ENCODE data around the gene EDDM13.
A peak's percentile ranks its signal among the peaks of the same experiment; 100 is the strongest.
"Not testable (repeated sequence)": the region's sequence is repeated elsewhere in the genome, so short reads cannot be mapped to it uniquely, and the experiment has no call there.

EDDM13 gene

GRCh38 chr19:56295531-56296455 lies 23.2 kb downstream of the EDDM13 start:
- DNase-seq: no peak

GRCh38 chr19:56297010-56297409 lies 24.5 kb downstream of the EDDM13 start:
- DNase-seq: no peak

DNA sequence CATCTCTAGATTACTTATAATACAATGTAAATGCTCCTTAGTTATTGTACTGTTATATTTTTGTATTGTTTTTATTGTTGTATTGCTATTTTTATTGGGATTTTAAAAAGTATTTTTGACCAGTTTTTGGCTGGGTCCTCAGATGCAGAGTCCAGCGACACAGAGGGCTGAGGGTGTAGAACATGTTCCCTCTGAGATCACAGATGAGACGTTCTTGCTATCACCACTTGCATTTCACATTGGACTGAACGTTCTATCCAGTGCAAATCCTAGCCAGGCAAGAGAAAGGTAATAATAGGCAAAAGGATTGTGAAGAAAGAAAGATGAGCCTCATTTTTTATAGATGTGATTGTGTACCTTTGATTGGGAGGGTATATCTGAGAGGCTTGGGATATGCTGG lies 27.1 kb downstream of the EDDM13 start:
- no peak for DNase-seq

DNA sequence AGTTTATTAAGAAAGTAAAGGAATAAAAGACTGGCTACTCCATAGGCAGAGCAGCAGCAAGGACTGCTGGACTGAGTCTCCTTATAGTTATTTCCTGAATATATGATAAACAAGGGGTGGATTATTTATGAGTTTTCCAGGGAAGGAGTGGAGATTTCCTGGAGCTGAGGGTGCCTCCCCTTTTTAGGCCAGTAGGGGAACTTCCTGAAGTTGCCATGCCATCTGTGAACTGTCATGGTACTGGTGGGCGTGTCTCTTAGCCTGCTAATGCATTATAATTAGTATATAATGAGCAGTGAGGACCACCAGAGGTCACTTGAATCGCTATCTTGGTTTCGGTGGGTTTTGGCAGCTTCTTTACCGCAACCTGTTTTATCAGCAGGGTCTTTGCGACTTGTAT lies 28.6 kb downstream of the EDDM13 start:
- no peak for DNase-seq

GRCh38 chr19:56301886-56302620 lies 29.5 kb downstream of the EDDM13 start:
- no peak for DNase-seq

DNA sequence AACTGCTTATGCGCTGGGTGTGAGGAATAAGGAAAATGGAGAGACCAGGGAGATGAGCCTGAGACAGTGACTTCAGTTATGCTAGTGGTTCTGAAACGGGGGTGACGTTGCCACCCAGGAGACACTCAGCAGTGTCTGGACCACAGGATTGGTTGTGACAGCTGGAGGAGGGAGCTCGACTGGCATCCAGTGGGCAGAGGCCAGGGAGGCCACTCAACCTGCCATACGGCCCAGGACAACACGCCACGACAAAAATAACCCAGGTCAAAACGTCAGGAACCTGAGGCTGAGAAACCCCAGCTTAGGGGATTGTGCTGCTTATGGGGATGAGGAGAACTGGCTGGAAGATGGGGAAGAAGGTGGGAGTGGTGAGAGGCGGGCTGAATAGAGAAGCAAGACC lies 31.7 kb downstream of the EDDM13 start:
- no peak for DNase-seq

DNA sequence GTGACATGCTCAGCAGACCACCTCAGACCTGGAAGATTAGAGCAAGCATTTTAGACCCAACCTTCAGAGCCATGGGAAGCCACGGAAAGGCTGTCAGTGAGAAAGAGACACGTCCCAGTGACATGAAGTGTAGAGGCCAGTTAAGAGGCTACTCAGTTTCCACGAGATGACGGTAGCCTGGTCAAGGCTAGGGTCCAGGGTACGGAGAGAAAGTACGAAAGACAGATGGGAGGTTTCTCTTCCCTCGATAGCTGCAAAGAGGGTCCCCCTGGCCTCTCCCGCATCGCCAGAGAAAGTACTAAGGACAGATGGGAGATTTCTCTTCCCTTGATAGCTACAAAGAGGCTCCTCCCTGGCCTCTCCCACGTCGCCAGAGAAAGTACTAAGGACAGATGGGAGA lies 33.5 kb downstream of the EDDM13 start:
- no peak for DNase-seq

- not testable (repeated sequence) for DNase-seq
Measured at GRCh38 chr19:56307062-56307461, 34.5 kb downstream of the EDDM13 start.

DNA sequence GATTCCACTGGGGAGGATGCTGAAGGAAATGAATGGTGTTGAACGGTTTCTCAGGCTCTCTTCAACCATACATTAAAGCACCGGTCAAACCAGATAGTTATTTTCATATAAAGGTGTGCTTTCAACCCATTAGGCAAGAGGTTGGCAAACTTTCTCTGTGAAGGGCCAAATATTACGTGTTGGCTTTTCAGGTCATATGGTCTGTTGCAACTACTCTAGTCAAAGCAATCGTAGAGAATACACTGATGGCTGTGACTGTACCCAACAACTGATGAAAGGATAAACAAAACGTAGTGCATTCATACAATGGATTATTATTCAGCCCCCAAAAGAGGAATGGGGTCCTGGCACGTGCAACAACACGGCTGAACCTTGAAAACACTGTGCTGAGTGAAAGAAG lies 36.2 kb downstream of the EDDM13 start:
- DNase-seq: no peak

GRCh38 chr19:56309511-56310185 lies 37.1 kb downstream of the EDDM13 start:
- DNase-seq: peak; percentile 83

DNA sequence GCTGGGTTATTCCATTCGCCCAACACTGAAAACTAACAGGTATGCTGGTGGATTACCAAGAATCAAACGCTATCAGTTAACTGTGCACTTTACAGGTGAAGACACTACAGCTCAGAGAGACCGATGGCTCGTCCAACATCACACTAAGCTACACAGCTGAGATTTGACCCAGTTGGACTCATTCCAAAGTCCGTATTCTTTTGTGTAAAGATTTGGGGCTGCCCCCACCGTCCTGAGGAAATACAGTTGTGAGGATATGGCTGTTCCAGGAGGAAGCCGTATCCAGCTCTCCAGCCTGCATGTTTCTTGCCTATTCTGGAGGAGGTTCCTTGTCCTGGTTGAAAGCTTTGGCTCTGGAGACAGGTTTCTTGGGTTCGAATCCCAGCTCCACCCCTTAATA lies 37.9 kb downstream of the EDDM13 start:
- DNase-seq: no peak

- DNase-seq: no peak
Measured at GRCh38 chr19:56312342-56312741, 39.8 kb downstream of the EDDM13 start.

- DNase-seq: peak; percentile 8
Measured at GRCh38 chr19:56312787-56313657, 40.5 kb downstream of the EDDM13 start.

GRCh38 chr19:56314018-56314380 lies 41.5 kb downstream of the EDDM13 start:
- no peak for DNase-seq

DNA sequence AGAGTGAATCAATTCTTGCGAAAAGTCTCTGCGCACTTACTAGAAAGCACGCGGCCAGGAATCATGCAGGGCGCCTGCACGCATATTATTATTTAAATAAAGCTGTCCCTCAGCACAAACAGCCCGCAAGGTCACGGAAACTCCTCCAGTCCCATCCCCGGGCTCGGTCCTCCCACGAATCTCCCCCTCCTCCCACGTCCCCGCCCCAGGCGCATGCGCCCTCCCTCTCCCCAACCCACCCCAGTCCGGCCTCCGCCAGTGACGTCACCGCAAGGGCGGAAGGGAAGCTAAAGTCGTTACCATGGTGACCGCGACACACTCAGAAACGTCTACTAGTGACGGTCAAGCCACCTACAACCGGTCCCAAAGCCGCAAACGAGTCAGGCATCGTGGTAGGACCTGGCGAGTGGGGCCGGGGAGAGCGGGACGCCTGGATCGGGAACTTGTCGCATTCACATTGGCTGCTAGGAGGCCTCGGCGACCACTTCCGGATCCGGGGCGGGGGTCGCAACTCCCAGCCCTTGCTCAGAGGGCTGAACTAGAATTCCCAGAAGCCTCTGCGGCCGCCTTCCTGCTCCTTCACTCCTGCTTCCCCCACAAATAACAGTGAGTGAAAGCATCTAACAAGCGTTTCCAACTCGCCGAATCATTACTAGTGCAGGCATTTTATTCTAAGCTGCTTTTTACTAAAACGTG lies 42.0 kb downstream of the EDDM13 start, which contains the start of gene ZSCAN5A:
Gene ZSCAN5A (minus strand): TSS at position 459 of the 696 bp plus-strand sequence. CDS start 89,793 bp downstream, outside the sequence.
- peak; percentile 97 for DNase-seq

DNA sequence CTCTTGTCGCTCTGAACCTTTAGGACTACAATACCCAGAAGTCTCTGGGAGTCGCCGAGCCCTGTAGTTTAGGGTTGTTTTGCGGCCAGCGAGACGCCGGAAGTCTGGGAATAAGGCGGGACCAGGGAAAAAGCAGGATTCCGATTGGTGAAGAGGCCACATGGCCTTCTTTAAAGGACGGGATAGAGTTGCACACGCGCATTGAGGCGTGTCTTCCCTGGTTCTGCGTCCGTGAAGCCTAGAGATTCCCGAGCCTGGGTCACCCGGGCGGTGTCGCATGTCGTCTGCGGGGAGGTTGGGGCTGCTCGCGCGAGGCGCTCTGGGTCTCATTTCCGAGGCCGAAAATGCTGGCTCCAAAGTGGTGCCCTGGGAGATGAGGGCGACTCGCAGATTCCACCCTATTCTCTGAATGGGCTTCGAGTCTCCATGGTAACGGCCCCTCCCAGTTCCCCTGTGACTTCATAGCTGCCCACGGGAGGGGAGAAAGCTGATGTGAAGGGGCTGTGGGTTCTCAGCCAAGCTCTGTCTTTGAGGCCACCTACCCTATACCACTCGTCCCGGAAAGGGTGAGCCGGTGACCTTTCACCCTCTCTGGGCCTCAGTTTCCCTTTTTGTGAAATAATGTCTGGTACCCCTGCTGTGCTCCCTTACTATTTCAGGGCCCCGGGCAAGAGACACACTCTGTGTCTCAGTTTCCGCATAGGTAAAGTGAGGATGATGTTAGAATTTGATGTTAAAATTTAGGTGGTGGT lies 42.7 kb downstream of the EDDM13 start:
- peak; percentile 92 for DNase-seq

- DNase-seq: no peak
Measured at GRCh38 chr19:56316728-56317127, 44.2 kb downstream of the EDDM13 start.

DNA sequence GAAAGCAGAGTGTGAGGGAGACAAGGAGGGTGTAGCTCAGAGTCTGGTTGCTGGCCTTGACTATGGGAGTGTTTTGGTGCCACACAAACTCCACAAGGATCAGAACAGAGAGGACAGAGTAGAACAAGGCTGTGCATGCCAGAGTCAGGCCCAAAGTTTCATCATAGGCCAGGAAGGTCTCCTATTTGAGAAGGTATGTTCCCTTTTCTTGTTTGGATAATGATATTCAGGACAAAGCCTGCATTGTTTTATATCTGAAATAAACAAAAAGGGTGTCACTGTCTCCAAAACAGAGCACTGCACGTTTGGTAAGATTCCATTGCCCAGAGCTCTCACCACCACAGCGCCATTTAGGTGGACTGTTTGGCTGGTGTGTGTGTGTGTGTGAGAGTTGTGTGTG lies 45.2 kb downstream of the EDDM13 start:
- DNase-seq: no peak

DNA sequence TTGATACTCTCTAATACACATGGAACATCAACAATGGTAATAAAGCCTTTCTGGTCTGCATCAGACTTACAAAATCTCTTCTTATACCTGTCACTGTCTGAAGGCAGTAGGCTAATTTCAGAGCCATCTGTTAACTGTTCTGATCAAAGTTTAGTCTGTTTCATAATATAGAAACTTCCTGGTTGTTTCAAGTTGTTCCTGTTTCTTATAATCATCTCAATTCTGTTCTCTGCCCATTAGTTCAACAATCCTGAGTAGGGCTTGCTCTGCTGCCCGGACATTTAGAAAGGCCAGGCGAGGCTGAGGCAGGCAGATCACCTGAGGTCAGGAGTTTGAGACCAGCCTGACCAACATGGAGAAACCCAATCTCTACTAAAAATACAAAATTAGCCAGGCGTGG lies 47.4 kb downstream of the EDDM13 start:
- no peak for DNase-seq

GRCh38 chr19:56321254-56321988 lies 48.9 kb downstream of the EDDM13 start:
- DNase-seq: no peak
